Sigmoid colon (tissue), 4 donors: Measurements from ENCODE around the gene ATG9B.

ENCODE experiments used
- POLR2A ChIP-seq, 2 donors: fragments of 450-650 bp; IDR thresholded peaks; one replicate each; pipeline ENCODE4 v1.6.1; 2016; ENCODE audit warnings: antibody characterized with exemption in 2 of 2, mild to moderate bottlenecking in 2 of 2, moderate library complexity in 2 of 2
- POLR2AphosphoS5 ChIP-seq, 4 donors: sonication (generic); formaldehyde crosslinking; IDR thresholded peaks; one replicate each; pipeline ENCODE4 v1.6.1; 2017; ENCODE audit warnings: antibody characterized with exemption in 4 of 4
- TF ChIP-seq, protein P1 (sequence below), 4 experiments: fragments of 450-650 bp in 3 of 4; fragments of 200-600 bp in 1 of 4; IDR thresholded peaks; one replicate each; pipeline ENCODE4 v1.5.1; 2016 to 2019; ENCODE audit warnings: antibody characterized with exemption in 4 of 4, mild to moderate bottlenecking in 3 of 4, moderate library complexity in 2 of 4

DNA sequence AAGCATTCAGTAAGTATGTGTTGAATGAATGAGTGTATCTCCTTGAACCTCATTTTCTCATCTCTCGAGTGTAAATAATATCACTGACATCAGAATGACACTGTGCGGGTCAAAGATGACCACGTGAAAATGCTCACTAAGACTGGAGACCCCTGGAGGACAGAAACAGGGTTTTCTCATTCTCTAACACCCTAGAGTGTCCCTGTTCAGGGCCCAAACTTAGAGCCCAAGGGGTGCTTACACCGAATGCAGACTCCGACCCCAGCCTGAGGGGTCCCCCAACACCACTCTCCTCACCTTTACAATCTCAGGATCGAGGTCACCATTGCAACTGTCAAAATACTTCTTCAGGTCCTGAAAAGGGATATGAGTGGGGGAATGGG, 32.0 kb upstream of the ATG9B start:
- TF ChIP-seq, protein P1, sequence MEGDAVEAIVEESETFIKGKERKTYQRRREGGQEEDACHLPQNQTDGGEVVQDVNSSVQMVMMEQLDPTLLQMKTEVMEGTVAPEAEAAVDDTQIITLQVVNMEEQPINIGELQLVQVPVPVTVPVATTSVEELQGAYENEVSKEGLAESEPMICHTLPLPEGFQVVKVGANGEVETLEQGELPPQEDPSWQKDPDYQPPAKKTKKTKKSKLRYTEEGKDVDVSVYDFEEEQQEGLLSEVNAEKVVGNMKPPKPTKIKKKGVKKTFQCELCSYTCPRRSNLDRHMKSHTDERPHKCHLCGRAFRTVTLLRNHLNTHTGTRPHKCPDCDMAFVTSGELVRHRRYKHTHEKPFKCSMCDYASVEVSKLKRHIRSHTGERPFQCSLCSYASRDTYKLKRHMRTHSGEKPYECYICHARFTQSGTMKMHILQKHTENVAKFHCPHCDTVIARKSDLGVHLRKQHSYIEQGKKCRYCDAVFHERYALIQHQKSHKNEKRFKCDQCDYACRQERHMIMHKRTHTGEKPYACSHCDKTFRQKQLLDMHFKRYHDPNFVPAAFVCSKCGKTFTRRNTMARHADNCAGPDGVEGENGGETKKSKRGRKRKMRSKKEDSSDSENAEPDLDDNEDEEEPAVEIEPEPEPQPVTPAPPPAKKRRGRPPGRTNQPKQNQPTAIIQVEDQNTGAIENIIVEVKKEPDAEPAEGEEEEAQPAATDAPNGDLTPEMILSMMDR (IDR thresholded peaks at IDR 0.05), result no peak
- TF ChIP-seq POLR2A (IDR thresholded peaks at IDR 0.05) (no peak), POLR2AphosphoS5 (IDR thresholded peaks at IDR 0.05) (no peak)
